ENCODE data around the gene GALNT15.

The GALNT15 gene

DNA sequence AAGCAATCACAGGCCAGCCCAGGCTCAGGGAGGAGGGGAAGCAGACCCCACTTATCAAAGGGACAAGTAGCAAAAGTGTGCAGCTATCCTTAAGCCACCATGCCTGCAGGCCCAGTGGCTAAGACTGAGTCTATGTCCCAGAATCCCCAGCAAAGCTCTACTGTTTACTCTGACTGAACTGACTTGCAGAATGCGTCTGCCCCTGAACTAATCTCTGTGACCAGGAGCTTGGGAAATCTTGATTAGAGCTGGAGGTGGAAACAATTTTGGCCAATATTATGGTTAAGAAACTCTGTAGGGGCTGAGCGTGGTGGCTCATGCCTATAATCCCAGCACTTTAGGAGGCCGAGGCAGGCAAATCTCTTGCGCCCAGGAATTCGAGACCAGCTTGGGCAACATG lies 67.7 kb downstream of the GALNT15 start:
- in situ Hi-C loops (cut with HindIII; ENCODE audit: low sequenced_read_pairs): no loop called here
- TF ChIP-seq, protein P1, sequence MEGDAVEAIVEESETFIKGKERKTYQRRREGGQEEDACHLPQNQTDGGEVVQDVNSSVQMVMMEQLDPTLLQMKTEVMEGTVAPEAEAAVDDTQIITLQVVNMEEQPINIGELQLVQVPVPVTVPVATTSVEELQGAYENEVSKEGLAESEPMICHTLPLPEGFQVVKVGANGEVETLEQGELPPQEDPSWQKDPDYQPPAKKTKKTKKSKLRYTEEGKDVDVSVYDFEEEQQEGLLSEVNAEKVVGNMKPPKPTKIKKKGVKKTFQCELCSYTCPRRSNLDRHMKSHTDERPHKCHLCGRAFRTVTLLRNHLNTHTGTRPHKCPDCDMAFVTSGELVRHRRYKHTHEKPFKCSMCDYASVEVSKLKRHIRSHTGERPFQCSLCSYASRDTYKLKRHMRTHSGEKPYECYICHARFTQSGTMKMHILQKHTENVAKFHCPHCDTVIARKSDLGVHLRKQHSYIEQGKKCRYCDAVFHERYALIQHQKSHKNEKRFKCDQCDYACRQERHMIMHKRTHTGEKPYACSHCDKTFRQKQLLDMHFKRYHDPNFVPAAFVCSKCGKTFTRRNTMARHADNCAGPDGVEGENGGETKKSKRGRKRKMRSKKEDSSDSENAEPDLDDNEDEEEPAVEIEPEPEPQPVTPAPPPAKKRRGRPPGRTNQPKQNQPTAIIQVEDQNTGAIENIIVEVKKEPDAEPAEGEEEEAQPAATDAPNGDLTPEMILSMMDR (IDR thresholded peaks at IDR 0.05; ENCODE audit: low read depth, low read length): no peak
- no peak overlapping the region for H3K4me3 ChIP-seq (ENCODE audit: low read depth, low read length)
- DNase-seq (ENCODE audit: low read depth, low spot score): no peak

DNA sequence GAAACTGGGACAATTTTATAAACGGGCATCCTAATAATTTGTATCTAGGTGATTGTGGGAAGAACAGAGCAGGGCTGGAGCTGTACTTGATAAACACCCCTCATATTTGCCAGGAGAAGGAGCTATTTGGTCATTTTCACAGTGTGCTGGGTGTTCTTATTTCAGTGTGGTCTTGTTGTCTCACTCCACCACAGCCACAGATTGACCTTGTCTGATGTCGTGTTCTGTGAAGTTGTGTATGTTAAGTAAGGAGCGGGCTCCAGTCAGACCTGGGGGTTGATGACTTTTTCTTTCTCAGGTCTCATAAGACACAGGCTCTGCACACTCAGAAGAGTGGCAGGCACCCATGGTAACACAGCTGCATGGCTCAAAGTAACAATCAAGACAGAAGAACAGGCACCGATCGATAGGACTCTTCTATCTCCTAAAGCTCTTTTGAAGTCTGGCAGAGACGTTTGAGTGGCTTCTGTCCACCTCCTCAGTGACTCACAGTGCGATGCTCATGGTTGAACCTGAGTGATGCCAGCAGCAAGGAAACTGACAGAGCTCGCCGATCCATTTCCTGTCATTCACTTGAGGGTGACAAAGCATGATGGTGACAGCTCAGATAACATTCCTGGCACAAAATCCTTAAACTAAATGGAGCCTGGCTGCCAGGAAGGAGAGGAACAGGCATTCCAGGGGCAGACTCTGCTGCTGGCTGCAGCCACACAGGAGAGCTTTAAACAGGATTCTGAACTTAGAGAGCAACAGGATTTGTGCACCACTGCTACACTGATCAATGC lies 69.4 kb downstream of the GALNT15 start:
- H3K4me3 ChIP-seq (ENCODE audit: low read depth, low read length): no peak overlapping the region
- in situ Hi-C loops (cut with HindIII; ENCODE audit: low sequenced_read_pairs): no loop called here
- TF ChIP-seq, protein P1 (IDR thresholded peaks at IDR 0.05; ENCODE audit: low read depth, low read length): no peak
- peak; percentile 19 for DNase-seq (ENCODE audit: low read depth, low spot score)

DNA sequence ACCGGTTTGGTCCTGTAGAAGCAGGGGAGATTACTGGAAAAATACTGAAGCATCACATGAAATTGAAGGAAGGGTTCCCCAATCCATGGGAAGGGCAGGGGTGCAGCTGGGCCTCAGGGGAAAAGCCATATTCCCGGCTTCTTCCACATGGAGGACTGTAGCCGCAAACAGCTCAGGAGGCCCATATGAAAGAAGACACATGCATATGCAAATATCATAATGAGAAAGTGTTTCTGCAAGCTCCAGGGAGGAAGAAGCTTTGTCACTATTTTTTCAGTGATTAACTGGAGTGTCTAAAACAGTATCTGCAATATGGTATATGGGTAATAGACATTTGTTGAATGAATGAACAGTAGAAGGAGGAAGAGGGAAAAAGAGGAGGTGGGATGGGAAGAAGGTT lies 71.1 kb downstream of the GALNT15 start:
- no peak for DNase-seq (ENCODE audit: low read depth, low spot score)
- in situ Hi-C loops (cut with HindIII; ENCODE audit: low sequenced_read_pairs): no loop called here
- no peak overlapping the region for H3K4me3 ChIP-seq (ENCODE audit: low read depth, low read length)
- TF ChIP-seq, protein P1 (IDR thresholded peaks at IDR 0.05; ENCODE audit: low read depth, low read length): no peak

DNA sequence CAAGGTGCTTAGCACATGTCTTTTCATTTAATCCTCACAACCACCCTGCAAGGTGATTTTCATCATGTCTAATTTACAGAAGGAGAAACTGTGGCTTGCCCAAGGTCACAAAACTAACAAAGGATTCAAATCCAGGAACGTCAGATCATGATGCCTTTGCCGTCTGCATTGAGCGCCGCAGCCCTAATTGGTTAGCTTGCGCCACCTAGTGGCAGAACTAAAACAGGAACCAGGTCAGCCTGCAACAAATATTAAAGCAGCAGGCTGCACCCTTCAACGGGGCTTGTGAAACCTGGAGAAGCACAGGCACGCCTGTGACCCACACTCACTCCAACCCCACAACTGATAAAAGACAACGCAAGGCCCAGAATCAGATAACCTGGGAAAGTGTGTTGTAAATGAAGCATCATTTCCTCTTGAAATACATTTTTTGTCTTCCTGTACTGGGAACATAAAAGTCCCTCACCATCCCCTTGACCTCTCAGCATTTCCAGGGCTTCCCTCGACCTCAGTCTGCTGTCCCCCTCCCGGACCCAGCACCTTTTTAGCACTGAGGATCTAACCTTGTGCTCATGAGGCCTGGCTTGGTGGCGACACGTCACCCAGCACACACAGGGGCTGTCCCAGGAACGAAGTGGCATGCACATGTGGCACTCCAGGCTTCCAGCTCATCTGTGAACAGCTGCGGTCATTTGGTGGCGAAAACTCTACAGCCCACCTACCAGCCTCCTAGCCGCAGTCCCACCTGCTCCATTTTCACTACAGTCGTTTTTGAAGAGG lies 73.0 kb downstream of the GALNT15 start:
- in situ Hi-C loops (cut with HindIII; ENCODE audit: low sequenced_read_pairs): no loop called here
- peak; percentile 80 for DNase-seq (ENCODE audit: low read depth, low spot score)
- TF ChIP-seq, protein P1 (IDR thresholded peaks at IDR 0.05; ENCODE audit: low read depth, low read length): peak; percentile 81
- no peak overlapping the region for H3K4me3 ChIP-seq (ENCODE audit: low read depth, low read length)

DNA sequence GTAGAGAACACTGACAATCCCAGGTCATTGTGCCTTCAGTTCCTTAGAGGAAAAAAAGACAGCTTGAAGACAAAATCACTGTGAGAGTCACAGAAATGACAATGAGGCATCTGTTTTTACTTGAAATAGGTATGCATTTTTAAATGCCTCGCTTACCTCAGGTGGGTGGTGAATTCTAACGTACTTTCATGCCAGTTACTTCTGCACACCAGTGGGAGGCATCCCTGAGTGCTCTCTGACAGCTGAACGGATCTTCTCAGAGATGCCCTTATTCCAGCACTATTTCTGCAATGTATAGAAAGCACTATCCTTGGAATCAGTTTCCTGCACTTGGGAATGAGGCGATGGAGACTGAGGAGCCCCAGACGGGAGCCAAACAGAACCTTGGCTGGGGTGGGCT lies 74.1 kb downstream of the GALNT15 start:
- in situ Hi-C loops (cut with HindIII; ENCODE audit: low sequenced_read_pairs): no loop called here
- no peak overlapping the region for H3K4me3 ChIP-seq (ENCODE audit: low read depth, low read length)
- TF ChIP-seq, protein P1 (IDR thresholded peaks at IDR 0.05; ENCODE audit: low read depth, low read length): no peak
- no peak for DNase-seq (ENCODE audit: low read depth, low spot score)

DNA sequence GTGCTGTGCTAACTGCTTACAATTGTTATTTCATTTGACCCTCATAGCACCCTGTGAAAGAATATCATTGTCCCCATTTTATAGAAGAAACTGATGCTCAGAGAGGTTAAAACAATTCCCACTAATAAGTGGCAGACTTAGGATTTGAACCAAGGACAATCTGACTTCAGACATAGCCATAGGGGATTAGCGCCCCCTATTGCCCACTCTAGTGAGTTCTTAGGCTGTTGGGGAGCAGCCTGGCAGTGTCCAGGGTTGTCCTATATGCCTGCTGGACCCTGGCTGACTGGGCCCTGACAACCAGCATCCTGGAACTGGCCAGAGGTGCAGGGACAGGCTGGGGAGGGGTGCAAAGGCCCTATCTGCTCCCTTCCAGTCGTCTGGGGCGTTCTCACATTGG lies 74.9 kb downstream of the GALNT15 start:
- TF ChIP-seq, protein P1 (IDR thresholded peaks at IDR 0.05; ENCODE audit: low read depth, low read length): peak; percentile 62
- H3K4me3 ChIP-seq (ENCODE audit: low read depth, low read length): no peak overlapping the region

More for the DNA sequence above, 74.9 kb downstream of the GALNT15 start:
- peak; percentile 34 for DNase-seq (ENCODE audit: low read depth, low spot score)
- in situ Hi-C loops (cut with HindIII; ENCODE audit: low sequenced_read_pairs): no loop called here
